A549 treated with RU486 at 1 μM for 4 hours (cell line): ENCODE measurements around the gene AP1B1. TPM values are rescaled to one million over a fixed set of nuclear protein-coding genes. Genes with fewer than 3 reads are reported as not detected.

Experiments
- total RNA-seq: library from RNA; stranded (reverse); fragments of 200-300 nt; extraction: Qiagen RNA extraction; gene quantifications from 5 replicates; pipeline ENCODE4 v1.2.3, GENCODE V29; 2022; ENCODE audit warnings: low read depth

The AP1B1 gene
- total RNA-seq: 23.0 to 27.7 TPM (median 26.0 TPM) in 5 replicates

DNA sequence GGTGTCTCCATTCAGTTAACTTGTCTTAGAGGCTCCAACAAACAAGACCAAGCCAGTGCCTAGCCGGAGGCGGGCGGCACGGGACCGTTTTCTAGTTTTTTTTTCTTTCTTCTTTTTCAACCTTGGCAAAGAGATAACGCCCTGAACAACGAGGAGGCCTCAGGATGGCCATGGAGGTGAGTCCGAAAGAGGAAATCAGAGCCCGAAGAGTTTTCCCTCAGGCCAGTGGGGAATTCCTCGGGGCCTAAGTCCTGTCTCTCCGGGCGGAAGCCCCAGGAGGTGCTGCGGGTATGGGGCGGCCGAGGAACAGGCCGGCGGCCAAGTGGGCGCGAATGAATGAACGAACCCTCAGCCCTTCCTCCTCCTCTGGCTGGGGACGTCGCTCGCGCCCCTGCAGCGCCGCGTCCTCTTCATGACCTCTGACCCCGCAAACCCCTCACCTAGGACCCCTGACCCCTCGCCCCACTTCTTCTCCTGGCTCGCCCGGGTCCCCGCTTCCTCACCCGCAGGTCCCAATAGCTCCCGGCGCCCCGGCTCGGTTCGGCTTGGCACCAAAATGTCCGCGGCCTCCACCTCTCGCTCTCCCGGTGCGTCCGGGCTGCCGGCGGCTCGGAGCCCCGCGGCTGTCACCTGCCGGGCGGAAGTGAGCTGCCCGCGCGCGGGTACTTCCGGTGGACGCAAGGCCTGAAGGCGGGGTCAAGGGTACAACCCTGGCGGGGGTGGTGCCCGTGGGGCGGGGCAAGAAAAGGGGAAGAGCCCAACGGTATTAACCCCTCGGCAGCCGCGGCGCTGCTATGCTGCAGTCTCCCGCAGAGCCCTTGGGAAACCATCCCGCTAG lies at the start of gene AP1B1:
Gene AP1B1, minus strand, starts transcription at position 650 of the 838 bp plus-strand sequence. CDS start 21,327 bp downstream, outside the sequence.

DNA sequence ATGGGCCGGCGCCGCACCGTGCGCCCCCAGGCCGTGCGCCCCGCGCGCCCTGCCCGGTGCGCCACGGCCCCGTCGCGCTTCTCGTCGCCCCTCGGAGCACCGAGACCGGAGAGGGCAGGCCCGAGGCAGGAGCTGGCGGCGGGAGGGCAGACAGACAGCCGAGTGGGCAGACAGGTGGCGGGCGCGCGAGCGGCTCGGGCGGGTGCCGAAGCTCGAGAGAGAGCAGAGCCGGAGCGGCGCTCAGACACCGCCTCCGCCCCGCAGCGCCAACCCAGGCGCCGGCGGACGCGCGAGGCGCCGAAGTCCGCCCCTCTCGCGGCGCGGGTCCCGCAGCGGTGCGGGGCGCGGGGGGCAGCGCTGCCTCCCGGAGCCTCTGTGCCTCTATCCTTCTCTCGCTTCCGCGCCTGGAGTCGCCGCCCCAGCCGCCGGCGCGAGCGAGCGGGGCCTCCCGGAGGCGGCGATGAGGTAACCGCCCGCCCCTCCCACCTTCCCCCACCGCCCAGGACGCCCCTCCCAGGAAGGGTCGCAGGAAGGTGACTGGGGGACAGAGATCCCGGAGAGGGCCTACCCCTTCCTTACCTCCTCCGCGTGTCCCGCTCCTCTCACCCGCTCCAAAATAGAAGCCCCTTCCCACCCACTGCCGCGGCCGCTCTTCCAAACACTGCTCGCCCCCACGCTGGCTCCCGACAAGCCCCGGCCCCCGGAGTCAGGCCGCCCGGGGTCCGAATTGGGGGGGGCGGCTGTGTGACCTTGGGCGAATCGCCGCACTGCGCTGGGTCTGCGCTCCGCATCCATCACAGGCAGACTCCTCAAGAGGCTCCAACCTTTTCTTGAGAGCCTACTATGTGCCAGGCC lies 72.9 kb downstream of the AP1B1 start, which contains the start of gene RASL10A:
Gene RASL10A, minus strand, starts transcription at position 412 of the 855 bp plus-strand sequence. CDS start 451 bp downstream, outside the sequence.

DNA sequence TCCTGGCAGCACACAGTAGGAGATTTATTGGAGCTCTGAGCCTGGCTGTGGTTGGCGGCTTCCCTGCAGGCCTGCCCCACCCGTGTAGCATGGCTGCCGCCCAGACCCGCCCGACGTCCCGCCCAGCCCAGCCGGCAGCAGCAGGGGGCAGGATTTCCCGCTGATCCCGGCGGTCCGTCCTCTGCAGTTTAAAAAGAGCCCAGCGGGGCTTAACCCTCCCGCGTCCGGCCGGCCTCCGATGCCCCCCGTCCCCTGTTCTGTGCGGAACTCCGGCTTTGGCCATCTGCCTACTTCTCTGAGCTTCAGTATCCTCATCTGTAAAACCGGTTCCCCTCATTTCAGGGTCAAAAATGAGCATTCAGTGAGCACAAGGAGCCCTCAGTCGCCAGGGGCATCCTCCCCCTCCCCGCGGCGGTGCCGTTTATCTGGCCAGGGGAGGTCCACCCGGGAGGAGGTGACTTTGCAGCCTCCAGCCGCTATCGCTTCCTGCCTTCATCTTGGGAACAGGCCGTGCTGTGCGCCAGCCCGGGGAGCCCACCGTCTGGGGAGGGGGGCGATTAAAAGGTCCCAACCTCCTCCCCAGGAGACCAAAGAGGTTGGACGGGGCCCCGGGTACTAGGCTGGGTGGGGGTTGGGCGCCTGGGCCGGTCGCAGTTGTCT lies 82.1 kb downstream of the AP1B1 start, which contains the start of gene GAS2L1:
Gene GAS2L1, plus strand, starts transcription at position 476 of the 660 bp plus-strand sequence. CDS start 1,456 bp downstream, outside the sequence.

Other genes starting within 250 kb of the AP1B1 start
- gene EMID1, start 182.7 kb downstream of the AP1B1 start, total RNA-seq: 0.32 to 0.61 TPM (median 0.43 TPM) in 5 replicates
- 20.0 to 28.0 TPM (median 26.0 TPM) in 5 replicates for gene RHBDD3, start 120.6 kb downstream of the AP1B1 start, total RNA-seq
- 223 to 231 TPM (median 229 TPM) in 5 replicates for gene EWSR1, start 120.3 kb downstream of the AP1B1 start, total RNA-seq
- gene GAS2L1, start 81.9 kb downstream of the AP1B1 start, total RNA-seq: 18.2 to 33.4 TPM (median 28.1 TPM) in 5 replicates
- gene RASL10A, start 72.9 kb downstream of the AP1B1 start, total RNA-seq: 0.16 to 0.35 TPM (median 0.16 TPM) in 3 of 5 replicates, not detected in the others
- gene RFPL1, start 50.0 kb upstream of the AP1B1 start, total RNA-seq: not detected in 5 replicates
- gene NEFH, start 91.6 kb upstream of the AP1B1 start, total RNA-seq: 0.07 to 0.10 TPM (median 0.08 TPM) in 4 of 5 replicates, not detected in the other
- gene THOC5, start 165.2 kb upstream of the AP1B1 start, total RNA-seq: 28.8 to 33.3 TPM (median 31.2 TPM) in 5 replicates
- 59.2 to 68.0 TPM (median 63.2 TPM) in 5 replicates for gene NIPSNAP1, start 192.5 kb upstream of the AP1B1 start, total RNA-seq
- gene NF2, start 215.1 kb upstream of the AP1B1 start, total RNA-seq: 12.2 to 17.8 TPM (median 15.0 TPM) in 5 replicates